Activated T-helper 1 cell treated with anti-CD3 and anti-CD28 coated beads, Interleukin-2, amount 50 U/mL, for 16 hours (primary cell): Measurements from ENCODE around the gene POLR3K.
"Not testable (repeated sequence)": the region's sequence is repeated elsewhere in the genome, so short reads cannot be mapped to it uniquely, and the experiment has no call there.

Experiments
- DNase-seq, 2 donors: peaks; one replicate each; pipeline ENCODE4 v3.0.0-alpha.2; 2020; ENCODE audit warnings: low read depth in 1 of 2, low spot score in 1 of 2

Gene POLR3K

GRCh38 chr16:20886-21285, 32.5 kb downstream of the POLR3K start:
- DNase-seq, result not testable (repeated sequence)

DNA sequence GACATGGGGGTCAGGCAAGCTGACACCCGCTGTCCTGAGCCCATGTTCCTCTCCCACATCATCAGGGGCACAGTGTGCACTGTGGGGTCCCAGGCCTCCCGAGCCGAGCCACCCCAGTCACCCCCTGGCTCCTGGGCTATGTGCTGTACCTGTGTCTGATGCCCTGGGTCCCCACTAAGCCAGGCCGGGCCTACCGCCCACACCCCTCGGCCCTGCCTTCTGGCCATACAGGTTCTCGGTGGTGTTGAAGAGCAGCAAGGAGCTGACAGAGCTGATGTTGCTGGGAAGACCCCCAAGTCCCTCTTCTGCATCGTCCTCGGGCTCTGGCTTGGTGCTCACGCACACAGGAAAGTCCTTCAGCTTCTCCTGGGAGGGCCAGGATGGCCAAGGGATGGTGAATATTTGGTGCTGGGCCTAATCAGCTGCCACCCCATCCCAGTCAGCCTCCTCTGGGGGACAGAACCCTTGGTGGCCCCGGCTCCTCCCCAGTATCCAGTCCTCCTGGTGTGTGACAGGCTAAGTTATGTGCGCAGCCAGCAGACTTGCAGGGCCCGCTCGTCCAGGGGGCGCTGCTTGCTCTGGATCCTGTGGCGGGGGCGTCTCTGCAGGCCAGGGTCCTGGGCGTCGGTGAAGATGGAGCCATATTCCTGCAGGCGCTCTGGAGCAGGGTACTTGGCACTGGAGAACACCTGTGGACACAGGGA, 36.2 kb downstream of the POLR3K start:
- not testable (repeated sequence) for DNase-seq

DNA sequence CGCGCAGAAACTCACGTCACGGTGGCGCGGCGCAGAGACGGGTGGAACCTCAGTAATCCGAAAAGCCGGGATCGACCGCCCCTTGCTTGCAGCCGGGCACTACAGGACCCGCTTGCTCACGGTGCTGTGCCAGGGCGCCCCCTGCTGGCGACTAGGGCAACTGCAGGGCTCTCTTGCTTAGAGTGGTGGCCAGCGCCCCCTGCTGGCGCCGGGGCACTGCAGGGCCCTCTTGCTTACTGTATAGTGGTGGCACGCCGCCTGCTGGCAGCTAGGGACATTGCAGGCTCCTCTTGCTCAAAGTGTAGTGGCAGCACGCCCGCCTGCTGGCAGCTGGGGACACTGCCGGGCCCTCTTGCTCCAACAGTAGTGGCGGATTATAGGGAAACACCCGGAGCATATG, 42.6 kb downstream of the POLR3K start:
- peak; percentile 74 to 77 for DNase-seq

DNA sequence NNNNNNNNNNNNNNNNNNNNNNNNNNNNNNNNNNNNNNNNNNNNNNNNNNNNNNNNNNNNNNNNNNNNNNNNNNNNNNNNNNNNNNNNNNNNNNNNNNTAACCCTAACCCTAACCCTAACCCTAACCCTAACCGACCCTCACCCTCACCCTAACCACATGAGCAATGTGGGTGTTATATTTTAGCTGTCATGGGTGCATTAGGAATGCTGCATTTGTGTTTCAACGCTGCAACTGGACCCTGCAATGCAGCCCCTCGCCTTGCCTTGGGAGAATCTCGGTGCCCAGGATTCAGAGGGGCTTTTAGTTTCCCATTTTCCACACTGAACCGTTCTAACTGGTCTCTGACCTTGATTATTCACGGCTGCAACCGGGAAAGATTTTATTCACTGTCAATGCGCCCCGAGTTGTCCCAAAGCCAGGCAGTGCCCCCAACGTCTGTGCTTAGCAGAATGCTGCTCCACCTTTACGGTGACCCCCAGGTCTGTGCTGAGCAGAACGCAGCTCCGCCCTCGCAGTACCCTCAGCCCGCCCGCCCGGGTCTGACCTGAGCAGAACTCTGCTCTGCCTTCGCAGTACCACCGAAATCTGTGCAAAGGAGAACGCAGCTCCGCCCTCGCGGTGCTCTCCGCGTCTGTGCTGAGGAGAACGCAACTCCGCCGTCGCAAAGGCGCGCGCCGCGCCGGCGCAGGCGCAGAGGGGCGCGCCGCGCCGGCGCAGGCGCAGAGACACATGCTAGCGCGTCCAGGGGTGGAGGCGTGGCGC, 43.3 kb downstream of the POLR3K start:
- DNase-seq, result no peak
